Esophagus squamous epithelium (tissue), 5 donors: ENCODE data around the gene HERC5. TPM values are rescaled to one million over a fixed set of nuclear protein-coding genes. Genes with fewer than 3 reads are reported as not detected.
"Not testable (repeated sequence)": the region's sequence is repeated elsewhere in the genome, so short reads cannot be mapped to it uniquely, and the experiment has no call there.

Source experiments
- DNase-seq: peaks from one replicate; lab custom pipeline; 2025; lab: John Stamatoyannopoulos, UW
- H3K27ac ChIP-seq, 4 donors: fragments of 200-600 bp; sonication (generic); one replicate each; pipeline ENCODE4 v1.5.1; 2016 to 2019; ENCODE audit warnings: mild to moderate bottlenecking in 1 of 4
- H3K27me3 ChIP-seq, 4 donors: fragments of 200-600 bp; sonication (generic); 1 replicate in 3 of 4; 2 replicates in 1 of 4; pipeline versions ENCODE4 v1.5.1 to v1.6.0; 2017 to 2021; ENCODE audit warnings: antibody characterized with exemption in 1 of 4
- H3K36me3 ChIP-seq, 3 donors: fragments of 200-600 bp; sonication (generic); one replicate each; pipeline ENCODE4 v1.5.1; 2016 to 2019
- H3K4me1 ChIP-seq, 3 donors: fragments of 200-600 bp; sonication (generic); one replicate each; pipeline ENCODE4 v1.5.1; 2017 to 2019
- H3K4me3 ChIP-seq, 4 donors: fragments of 200-600 bp; sonication (generic); 1 replicate in 3 of 4; 2 replicates in 1 of 4; pipeline ENCODE4 v1.5.1; 2016 to 2019; ENCODE audit warnings: mild to moderate bottlenecking in 2 of 4, moderate library complexity in 1 of 4
- H3K9me3 ChIP-seq, 3 donors: fragments of 200-600 bp; sonication (generic); one replicate each; pipeline ENCODE4 v1.5.1; 2016 to 2019
- POLR2A ChIP-seq, 4 donors: fragments of 450-650 bp; IDR thresholded peaks; one replicate each; pipeline ENCODE4 v1.6.1; 2017; ENCODE audit warnings: antibody characterized with exemption in 4 of 4, mild to moderate bottlenecking in 4 of 4, moderate library complexity in 3 of 4
- WGBS, 2 donors: methylation state at CpG; one replicate each; pipeline ENCODE4 v1.1.5; 2018; 5-methylcytosine and 5-hydroxymethylcytosine counted together
- intact Hi-C: fragments of 100-400 bp; cut with DNase I; formaldehyde crosslinking; loops from one replicate; pipeline ENCODE4 v1.15.0; 2022
- total RNA-seq, 4 donors: library from RNA; depleted of rRNA; stranded (reverse); fragments of >200 nt; gene quantifications; one replicate each; pipeline ENCODE4 v1.1.0, GENCODE V29; 2016
- TF ChIP-seq, protein P1 (sequence below), 6 experiments: fragments of 450-650 bp in 4 of 6; fragments of 200-600 bp in 2 of 6; sonication (generic) in 2 of 6; IDR thresholded peaks; one replicate each; pipeline ENCODE4 v1.5.1; 2016 to 2019; ENCODE audit warnings: antibody characterized with exemption in 6 of 6, mild to moderate bottlenecking in 4 of 6, moderate library complexity in 4 of 6
- donor health status: DM: yes; HTN: yes; CAD: no.

The HERC5 gene
- total RNA-seq, 4 donors from 2014 or later: 0.08 to 4.2 (median 1.7) TPM

GRCh38 chr4:88441696-88442095, 15.2 kb upstream of the HERC5 start:
- Histone ChIP-seq H3K4me3 (no peak overlapping the region), H3K36me3 (peaks cover 0 to 62% (median 5%) of the 10 kb centered on the region in 3 donors), H3K27ac (no peak overlapping the region), H3K9me3 (no peaks in the 10 kb centered on the region), H3K4me1 (peaks cover 0 to 8% (median 0%) of the 10 kb centered on the region in 3 donors), H3K27me3 (no peaks in the 10 kb centered on the region)
- TF ChIP-seq, protein P1, sequence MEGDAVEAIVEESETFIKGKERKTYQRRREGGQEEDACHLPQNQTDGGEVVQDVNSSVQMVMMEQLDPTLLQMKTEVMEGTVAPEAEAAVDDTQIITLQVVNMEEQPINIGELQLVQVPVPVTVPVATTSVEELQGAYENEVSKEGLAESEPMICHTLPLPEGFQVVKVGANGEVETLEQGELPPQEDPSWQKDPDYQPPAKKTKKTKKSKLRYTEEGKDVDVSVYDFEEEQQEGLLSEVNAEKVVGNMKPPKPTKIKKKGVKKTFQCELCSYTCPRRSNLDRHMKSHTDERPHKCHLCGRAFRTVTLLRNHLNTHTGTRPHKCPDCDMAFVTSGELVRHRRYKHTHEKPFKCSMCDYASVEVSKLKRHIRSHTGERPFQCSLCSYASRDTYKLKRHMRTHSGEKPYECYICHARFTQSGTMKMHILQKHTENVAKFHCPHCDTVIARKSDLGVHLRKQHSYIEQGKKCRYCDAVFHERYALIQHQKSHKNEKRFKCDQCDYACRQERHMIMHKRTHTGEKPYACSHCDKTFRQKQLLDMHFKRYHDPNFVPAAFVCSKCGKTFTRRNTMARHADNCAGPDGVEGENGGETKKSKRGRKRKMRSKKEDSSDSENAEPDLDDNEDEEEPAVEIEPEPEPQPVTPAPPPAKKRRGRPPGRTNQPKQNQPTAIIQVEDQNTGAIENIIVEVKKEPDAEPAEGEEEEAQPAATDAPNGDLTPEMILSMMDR (IDR thresholded peaks at IDR 0.05): no peak
- no peak for TF ChIP-seq POLR2A (IDR thresholded peaks at IDR 0.05)
- intact Hi-C loops: no loop called here
- no peak for DNase-seq

GRCh38 chr4:88442689-88443191, 14.2 kb upstream of the HERC5 start:
- Histone ChIP-seq H3K27ac (no peak overlapping the region), H3K27me3 (no peaks in the 10 kb centered on the region), H3K4me3 (no peak overlapping the region), H3K36me3 (peaks cover 0 to 52% (median 5%) of the 10 kb centered on the region in 3 donors), H3K9me3 (no peaks in the 10 kb centered on the region), H3K4me1 (peaks cover 0 to 8% (median 0%) of the 10 kb centered on the region in 3 donors)
- WGBS, 2 donors: 100% methylated on average over 1 of the region's 1 CpG
- no peak for TF ChIP-seq POLR2A (IDR thresholded peaks at IDR 0.05)
- intact Hi-C loops: no loop called here
- DNase-seq: no peak

DNA sequence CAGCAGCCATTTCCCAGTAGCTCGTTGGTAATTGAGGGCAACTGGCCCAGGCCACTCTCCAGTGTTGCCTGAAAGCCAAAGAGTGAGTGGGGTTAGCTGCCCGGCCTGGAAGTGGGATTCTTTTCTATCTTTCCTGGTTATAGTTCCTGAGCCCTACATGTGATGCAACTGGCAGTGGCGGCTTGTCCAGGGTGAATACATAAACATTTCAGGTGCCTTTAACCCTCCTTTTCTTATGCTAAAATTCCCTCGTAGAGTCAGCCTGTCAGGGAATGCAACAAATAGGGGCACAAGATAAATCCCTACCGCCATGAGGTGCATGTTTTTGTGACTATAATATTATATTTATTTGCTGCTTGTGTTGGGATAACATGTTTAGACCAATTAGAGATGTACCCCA, 13.4 kb upstream of the HERC5 start:
- Histone ChIP-seq H3K27me3 (no peaks in the 10 kb centered on the region), H3K9me3 (no peaks in the 10 kb centered on the region), H3K36me3 (peaks cover 0 to 46% (median 5%) of the 10 kb centered on the region in 3 donors), H3K27ac (no peak overlapping the region), H3K4me1 (peaks cover 0 to 8% (median 0%) of the 10 kb centered on the region in 3 donors), H3K4me3 (no peak overlapping the region)
- WGBS, 2 donors: 86% methylated on average over 4 to 5 of the region's 5 CpGs
- no peak for DNase-seq
- TF ChIP-seq POLR2A (IDR thresholded peaks at IDR 0.05): no peak
- TF ChIP-seq, protein P1 (IDR thresholded peaks at IDR 0.05): no peak
- intact Hi-C loops: no loop called here

- no peak overlapping the region for H3K27ac ChIP-seq
- no peak for TF ChIP-seq POLR2A (IDR thresholded peaks at IDR 0.05)
- TF ChIP-seq, protein P1 (IDR thresholded peaks at IDR 0.05): no peak
- 62 to 70% methylated on average over 2 to 4 of the region's 4 CpGs for WGBS, 2 donors
- no peak overlapping the region for H3K4me3 ChIP-seq
- intact Hi-C loops: no loop called here
- H3K9me3 ChIP-seq: no peaks in the 10 kb centered on the region
- H3K4me1 ChIP-seq: no peaks in the 10 kb centered on the region
- H3K36me3 ChIP-seq: peaks cover 0 to 32% (median 5%) of the 10 kb centered on the region in 3 donors
- H3K27me3 ChIP-seq: no peaks in the 10 kb centered on the region
- DNase-seq: no peak
Measured at GRCh38 chr4:88445252-88445651, 11.7 kb upstream of the HERC5 start.

DNA sequence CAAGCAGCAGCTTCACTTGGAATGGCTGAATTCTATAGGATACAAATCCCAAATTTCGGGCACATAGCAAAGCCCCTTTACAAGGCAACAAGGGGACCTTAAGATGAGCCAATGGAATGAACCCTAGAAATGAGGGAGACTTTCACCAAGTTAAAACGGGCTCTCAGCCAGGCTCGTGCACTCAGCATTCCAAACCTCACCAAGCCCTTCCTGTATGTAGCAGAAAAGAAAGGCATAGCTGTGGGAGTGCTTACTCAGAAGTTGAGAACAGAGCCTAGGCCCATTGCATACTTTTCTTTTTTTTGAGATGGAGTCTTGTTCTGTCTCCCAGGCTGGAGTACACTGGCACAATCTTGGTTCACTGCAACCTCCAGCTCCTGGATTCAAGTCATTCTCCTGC, 10.8 kb upstream of the HERC5 start:
- no peaks in the 10 kb centered on the region for H3K9me3 ChIP-seq
- no peak for DNase-seq
- 48 to 54% methylated on average over 3 of the region's 3 CpGs for WGBS, 2 donors

DNA sequence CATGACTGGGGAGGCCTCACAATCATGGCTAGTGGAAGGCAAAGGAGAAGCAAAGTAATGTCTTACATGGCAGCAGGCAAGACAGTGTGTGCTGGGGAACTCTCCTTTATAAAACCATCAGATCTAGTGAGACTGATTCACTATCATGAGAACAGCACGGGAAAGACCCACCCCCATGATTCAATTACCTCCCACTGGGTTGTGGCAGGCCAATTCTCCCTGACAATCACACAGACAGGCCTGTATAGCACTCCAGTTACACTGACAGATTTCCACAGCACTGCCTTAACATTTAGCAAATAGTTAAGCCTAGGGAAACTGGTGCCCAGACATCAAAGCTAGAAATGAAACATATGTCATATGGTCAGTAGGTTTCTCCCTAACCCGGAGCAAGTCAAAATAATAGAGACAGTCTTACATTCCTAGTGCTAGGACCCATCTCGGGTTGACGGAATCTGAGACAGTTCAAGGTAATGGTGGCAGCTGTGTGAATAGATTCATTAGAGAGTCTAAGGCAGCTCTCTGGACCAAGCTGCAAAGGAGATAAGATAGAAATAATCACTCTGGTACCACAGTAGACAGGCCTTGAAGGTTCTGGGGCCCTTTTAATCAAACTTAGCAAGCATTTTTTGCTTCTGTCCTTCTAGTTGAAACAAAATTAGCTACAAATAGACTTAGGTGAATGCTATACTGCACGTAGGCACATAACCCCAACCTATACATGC, 9.4 kb upstream of the HERC5 start:
- no peaks in the 10 kb centered on the region for H3K9me3 ChIP-seq
- intact Hi-C loops: no loop called here
- DNase-seq: no peak
- no peak overlapping the region for H3K4me3 ChIP-seq
- 74% methylated on average over 5 of the region's 5 CpGs for WGBS, 2 donors
- no peak overlapping the region for H3K27ac ChIP-seq
- TF ChIP-seq, protein P1 (IDR thresholded peaks at IDR 0.05): no peak
- no peak for TF ChIP-seq POLR2A (IDR thresholded peaks at IDR 0.05)
- H3K4me1 ChIP-seq: no peaks in the 10 kb centered on the region
- H3K36me3 ChIP-seq: peaks cover 0 to 10% (median 5%) of the 10 kb centered on the region in 3 donors
- H3K27me3 ChIP-seq: no peaks in the 10 kb centered on the region

More for the DNA sequence above, 10.8 kb upstream of the HERC5 start:
- no peak for TF ChIP-seq POLR2A (IDR thresholded peaks at IDR 0.05)
- intact Hi-C loops: no loop called here
- Histone ChIP-seq H3K36me3 (peaks cover 0 to 24% (median 5%) of the 10 kb centered on the region in 3 donors), H3K4me3 (no peak overlapping the region), H3K4me1 (no peaks in the 10 kb centered on the region), H3K27ac (no peak overlapping the region), H3K27me3 (no peaks in the 10 kb centered on the region)

DNA sequence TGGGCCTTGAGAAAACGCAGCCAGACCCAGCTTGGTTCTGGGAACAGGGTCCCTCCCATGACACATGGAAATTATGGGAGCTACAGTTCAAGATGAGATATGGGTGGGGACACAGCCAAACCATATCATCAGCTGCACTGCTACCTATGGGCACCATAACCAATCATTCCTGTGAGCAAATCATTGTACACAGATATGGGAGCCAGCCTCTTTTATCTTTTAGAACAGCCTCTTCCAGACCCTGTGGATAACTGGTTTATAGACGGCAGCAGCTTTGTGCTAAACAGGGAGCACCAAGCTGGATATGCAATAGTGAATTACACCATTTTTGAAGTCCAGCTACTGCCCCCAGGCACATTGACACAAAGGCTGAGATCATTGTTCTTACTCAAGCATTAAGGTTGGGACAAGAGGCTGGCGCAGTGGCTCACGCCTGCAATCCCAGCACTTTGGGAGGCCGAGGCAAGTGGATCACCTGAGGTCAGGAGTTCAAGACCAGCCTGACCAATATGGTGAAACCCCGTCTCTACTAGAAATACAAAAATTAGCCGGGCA, 8.6 kb upstream of the HERC5 start:
- H3K9me3 ChIP-seq, H3K36me3 ChIP-seq, DNase-seq, intact Hi-C loops, H3K27ac ChIP-seq, H3K4me1 ChIP-seq, H3K4me3 ChIP-seq, H3K27me3 ChIP-seq: not testable (repeated sequence)
- 93 to 100% methylated on average over 2 to 7 of the region's 7 CpGs for WGBS, 2 donors
